ENCODE data around the gene TBX15. TPM values are rescaled to one million over a fixed set of nuclear protein-coding genes. Genes with fewer than 3 reads are reported as not detected.

Gene TBX15
- total and polyA plus RNA-seq, 2 experiments from 2014 or later = 0.21 TPM; not detected in 1

DNA sequence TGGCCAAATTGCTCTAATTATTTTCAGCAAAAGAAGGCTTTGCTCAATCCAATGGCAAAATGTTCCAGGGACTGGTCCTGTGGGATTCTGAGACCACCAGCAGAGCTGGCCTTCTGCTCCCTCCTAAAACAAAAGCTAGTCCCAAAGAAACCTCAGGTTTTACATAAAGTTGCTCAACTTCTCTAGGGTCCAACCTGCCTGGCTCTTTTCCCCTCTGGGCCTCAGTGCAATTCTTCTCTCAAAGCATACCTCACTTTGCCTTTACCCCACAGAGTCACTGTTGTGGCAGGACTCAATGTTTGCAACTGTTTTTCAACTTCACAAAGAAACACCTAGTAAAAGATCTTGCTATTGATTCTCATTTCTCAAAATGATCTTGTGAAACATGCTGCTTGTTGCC, 39.8 kb downstream of the TBX15 start:
- H3K27ac ChIP-seq (ENCODE audit: low read depth) = no peak overlapping the region
- H4K20me1 ChIP-seq (replicated peaks; ENCODE audit: insufficient read depth) = no peaks in the 10 kb centered on the region
- no peaks in the 10 kb centered on the region for H3K4me1 Mint-ChIP-seq
- no peaks in the 10 kb centered on the region for H3K27me3 ChIP-seq (ENCODE audit: insufficient read depth)
- peaks cover 7% of the 10 kb centered on the region; the same call in 1 of the 2 replicates for H3K9me2 ChIP-seq (ENCODE audit: insufficient read depth)
- H2AFZ ChIP-seq = no peak overlapping the region
- H3K27ac Mint-ChIP-seq = no peak overlapping the region
- no peak overlapping the region for H3K4me2 ChIP-seq
- peaks cover 4% of the 10 kb centered on the region; the same call in 1 of the 3 replicates for H3K9me3 Mint-ChIP-seq
- no peak overlapping the region for H3K4me3 Mint-ChIP-seq
- no peaks in the 10 kb centered on the region for H3K27me3 Mint-ChIP-seq (ENCODE audit: insufficient read depth, low read depth, poor library complexity)
- no peak for TF ChIP-seq EZH2phosphoT487 (IDR thresholded peaks at IDR 0.05; ENCODE audit: unreplicated experiment)
- TF ChIP-seq CTCF (conservative IDR thresholded peaks at IDR 0.05; ENCODE audit: low read depth in 2 of 2) = no peak
- no peak for TF ChIP-seq CREB1 (CRISPR knock-in tag; IDR thresholded peaks at IDR 0.05; ENCODE audit: low read depth)
- no peak for TF ChIP-seq EZH2 (IDR thresholded peaks at IDR 0.05; ENCODE audit: low read depth, unreplicated experiment)
- TF ChIP-seq ZNF331 (CRISPR knock-in tag; IDR thresholded peaks at IDR 0.05; ENCODE audit: low read depth) = no peak
- TF ChIP-seq STAT1 (IDR thresholded peaks at IDR 0.05; ENCODE audit: unreplicated experiment) = no peak
- TF ChIP-seq, protein P1, sequence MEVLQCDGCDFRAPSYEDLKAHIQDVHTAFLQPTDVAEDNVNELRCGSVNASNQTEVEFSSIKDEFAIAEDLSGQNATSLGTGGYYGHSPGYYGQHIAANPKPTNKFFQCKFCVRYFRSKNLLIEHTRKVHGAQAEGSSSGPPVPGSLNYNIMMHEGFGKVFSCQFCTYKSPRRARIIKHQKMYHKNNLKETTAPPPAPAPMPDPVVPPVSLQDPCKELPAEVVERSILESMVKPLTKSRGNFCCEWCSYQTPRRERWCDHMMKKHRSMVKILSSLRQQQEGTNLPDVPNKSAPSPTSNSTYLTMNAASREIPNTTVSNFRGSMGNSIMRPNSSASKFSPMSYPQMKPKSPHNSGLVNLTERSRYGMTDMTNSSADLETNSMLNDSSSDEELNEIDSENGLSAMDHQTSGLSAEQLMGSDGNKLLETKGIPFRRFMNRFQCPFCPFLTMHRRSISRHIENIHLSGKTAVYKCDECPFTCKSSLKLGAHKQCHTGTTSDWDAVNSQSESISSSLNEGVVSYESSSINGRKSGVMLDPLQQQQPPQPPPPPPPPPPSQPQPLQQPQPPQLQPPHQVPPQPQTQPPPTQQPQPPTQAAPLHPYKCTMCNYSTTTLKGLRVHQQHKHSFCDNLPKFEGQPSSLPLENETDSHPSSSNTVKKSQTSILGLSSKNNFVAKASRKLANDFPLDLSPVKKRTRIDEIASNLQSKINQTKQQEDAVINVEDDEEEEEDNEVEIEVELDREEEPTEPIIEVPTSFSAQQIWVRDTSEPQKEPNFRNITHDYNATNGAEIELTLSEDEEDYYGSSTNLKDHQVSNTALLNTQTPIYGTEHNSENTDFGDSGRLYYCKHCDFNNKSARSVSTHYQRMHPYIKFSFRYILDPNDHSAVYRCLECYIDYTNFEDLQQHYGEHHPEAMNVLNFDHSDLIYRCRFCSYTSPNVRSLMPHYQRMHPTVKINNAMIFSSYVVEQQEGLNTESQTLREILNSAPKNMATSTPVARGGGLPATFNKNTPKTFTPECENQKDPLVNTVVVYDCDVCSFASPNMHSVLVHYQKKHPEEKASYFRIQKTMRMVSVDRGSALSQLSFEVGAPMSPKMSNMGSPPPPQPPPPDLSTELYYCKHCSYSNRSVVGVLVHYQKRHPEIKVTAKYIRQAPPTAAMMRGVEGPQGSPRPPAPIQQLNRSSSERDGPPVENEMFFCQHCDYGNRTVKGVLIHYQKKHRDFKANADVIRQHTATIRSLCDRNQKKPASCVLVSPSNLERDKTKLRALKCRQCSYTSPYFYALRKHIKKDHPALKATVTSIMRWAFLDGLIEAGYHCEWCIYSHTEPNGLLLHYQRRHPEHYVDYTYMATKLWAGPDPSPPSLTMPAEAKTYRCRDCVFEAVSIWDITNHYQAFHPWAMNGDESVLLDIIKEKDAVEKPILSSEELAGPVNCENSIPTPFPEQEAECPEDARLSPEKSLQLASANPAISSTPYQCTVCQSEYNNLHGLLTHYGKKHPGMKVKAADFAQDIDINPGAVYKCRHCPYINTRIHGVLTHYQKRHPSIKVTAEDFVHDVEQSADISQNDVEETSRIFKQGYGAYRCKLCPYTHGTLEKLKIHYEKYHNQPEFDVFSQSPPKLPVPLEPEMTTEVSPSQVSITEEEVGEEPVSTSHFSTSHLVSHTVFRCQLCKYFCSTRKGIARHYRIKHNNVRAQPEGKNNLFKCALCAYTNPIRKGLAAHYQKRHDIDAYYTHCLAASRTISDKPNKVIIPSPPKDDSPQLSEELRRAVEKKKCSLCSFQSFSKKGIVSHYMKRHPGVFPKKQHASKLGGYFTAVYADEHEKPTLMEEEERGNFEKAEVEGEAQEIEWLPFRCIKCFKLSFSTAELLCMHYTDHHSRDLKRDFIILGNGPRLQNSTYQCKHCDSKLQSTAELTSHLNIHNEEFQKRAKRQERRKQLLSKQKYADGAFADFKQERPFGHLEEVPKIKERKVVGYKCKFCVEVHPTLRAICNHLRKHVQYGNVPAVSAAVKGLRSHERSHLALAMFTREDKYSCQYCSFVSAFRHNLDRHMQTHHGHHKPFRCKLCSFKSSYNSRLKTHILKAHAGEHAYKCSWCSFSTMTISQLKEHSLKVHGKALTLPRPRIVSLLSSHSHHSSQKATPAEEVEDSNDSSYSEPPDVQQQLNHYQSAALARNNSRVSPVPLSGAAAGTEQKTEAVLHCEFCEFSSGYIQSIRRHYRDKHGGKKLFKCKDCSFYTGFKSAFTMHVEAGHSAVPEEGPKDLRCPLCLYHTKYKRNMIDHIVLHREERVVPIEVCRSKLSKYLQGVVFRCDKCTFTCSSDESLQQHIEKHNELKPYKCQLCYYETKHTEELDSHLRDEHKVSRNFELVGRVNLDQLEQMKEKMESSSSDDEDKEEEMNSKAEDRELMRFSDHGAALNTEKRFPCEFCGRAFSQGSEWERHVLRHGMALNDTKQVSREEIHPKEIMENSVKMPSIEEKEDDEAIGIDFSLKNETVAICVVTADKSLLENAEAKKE (CRISPR knock-in tag; IDR thresholded peaks at IDR 0.05) = no peak
- no peak for TF ChIP-seq POLR2AphosphoS5 (IDR thresholded peaks at IDR 0.05; ENCODE audit: low read depth)
- no peak for TF ChIP-seq JUNB (IDR thresholded peaks at IDR 0.05; ENCODE audit: unreplicated experiment)
- TF ChIP-seq, protein P2, sequence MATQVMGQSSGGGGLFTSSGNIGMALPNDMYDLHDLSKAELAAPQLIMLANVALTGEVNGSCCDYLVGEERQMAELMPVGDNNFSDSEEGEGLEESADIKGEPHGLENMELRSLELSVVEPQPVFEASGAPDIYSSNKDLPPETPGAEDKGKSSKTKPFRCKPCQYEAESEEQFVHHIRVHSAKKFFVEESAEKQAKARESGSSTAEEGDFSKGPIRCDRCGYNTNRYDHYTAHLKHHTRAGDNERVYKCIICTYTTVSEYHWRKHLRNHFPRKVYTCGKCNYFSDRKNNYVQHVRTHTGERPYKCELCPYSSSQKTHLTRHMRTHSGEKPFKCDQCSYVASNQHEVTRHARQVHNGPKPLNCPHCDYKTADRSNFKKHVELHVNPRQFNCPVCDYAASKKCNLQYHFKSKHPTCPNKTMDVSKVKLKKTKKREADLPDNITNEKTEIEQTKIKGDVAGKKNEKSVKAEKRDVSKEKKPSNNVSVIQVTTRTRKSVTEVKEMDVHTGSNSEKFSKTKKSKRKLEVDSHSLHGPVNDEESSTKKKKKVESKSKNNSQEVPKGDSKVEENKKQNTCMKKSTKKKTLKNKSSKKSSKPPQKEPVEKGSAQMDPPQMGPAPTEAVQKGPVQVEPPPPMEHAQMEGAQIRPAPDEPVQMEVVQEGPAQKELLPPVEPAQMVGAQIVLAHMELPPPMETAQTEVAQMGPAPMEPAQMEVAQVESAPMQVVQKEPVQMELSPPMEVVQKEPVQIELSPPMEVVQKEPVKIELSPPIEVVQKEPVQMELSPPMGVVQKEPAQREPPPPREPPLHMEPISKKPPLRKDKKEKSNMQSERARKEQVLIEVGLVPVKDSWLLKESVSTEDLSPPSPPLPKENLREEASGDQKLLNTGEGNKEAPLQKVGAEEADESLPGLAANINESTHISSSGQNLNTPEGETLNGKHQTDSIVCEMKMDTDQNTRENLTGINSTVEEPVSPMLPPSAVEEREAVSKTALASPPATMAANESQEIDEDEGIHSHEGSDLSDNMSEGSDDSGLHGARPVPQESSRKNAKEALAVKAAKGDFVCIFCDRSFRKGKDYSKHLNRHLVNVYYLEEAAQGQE (IDR thresholded peaks at IDR 0.05; ENCODE audit: unreplicated experiment) = no peak
- TF ChIP-seq ZNF114 (CRISPR knock-in tag; IDR thresholded peaks at IDR 0.05) = no peak
- TF ChIP-seq NANOG (IDR thresholded peaks at IDR 0.05; ENCODE audit: borderline replicate concordance) = no peak
- TF ChIP-seq ETS1 (IDR thresholded peaks at IDR 0.05) = no peak
- no peaks in the 10 kb centered on the region for H3K4me1 ChIP-seq (ENCODE audit: insufficient read depth)
- no peaks in the 10 kb centered on the region for H3K36me3 Mint-ChIP-seq (ENCODE audit: low read depth)
- no peaks in the 10 kb centered on the region for H3F3A ChIP-seq (replicated peaks; ENCODE audit: low read depth)
- H3K4me3 ChIP-seq = no peak overlapping the region
- no peaks in the 10 kb centered on the region for H3K79me2 ChIP-seq (replicated peaks; ENCODE audit: insufficient read depth)
- ATAC-seq (no peak), DNase-seq (ENCODE audit: low spot score) (no peak)
- H3K36me3 ChIP-seq (ENCODE audit: insufficient read depth) = no peaks in the 10 kb centered on the region; the same call in 1 of the 2 replicates

Measured in GM23338 (cell line).